Measurements from ENCODE around the gene KRTAP10-2.

The KRTAP10-2 gene

GRCh38 chr21:44539991-44540666 lies 11.2 kb downstream of the KRTAP10-2 start, which contains the start of gene KRTAP10-1:
Gene KRTAP10-1 (minus strand): TSS chr21:44540195. CDS start chr21:44540150, 45 bp downstream.
- DNase-seq (ENCODE audit: low spot score): no peak

- no peak for DNase-seq (ENCODE audit: low spot score)
Observed at GRCh38 chr21:44539046-44539445, 12.3 kb downstream of the KRTAP10-2 start.

- DNase-seq (ENCODE audit: low spot score): no peak
Observed at GRCh38 chr21:44537930-44538911, 13.1 kb downstream of the KRTAP10-2 start.

- DNase-seq (ENCODE audit: low spot score): no peak
Observed at GRCh38 chr21:44535963-44536362, 15.3 kb downstream of the KRTAP10-2 start.

- no peak for DNase-seq (ENCODE audit: low spot score)
Observed at GRCh38 chr21:44534688-44535087, 16.6 kb downstream of the KRTAP10-2 start.

GRCh38 chr21:44533891-44534627 lies 17.2 kb downstream of the KRTAP10-2 start:
- DNase-seq (ENCODE audit: low spot score): no peak

GRCh38 chr21:44533121-44533890 lies 18.0 kb downstream of the KRTAP10-2 start:
- no peak for DNase-seq (ENCODE audit: low spot score)

GRCh38 chr21:44532712-44533111 lies 18.6 kb downstream of the KRTAP10-2 start:
- no peak for DNase-seq (ENCODE audit: low spot score)

GRCh38 chr21:44531606-44532564 lies 19.4 kb downstream of the KRTAP10-2 start:
- no peak for DNase-seq (ENCODE audit: low spot score)

- DNase-seq (ENCODE audit: low spot score): no peak
Observed at GRCh38 chr21:44530903-44531605, 20.3 kb downstream of the KRTAP10-2 start.

- no peak for DNase-seq (ENCODE audit: low spot score)
Observed at GRCh38 chr21:44530221-44530902, 20.9 kb downstream of the KRTAP10-2 start.

- no peak for DNase-seq (ENCODE audit: low spot score)
Observed at GRCh38 chr21:44529503-44530125, 21.7 kb downstream of the KRTAP10-2 start.

- DNase-seq (ENCODE audit: low spot score): no peak
Observed at GRCh38 chr21:44529011-44529421, 22.3 kb downstream of the KRTAP10-2 start.

GRCh38 chr21:44528634-44528995 lies 22.7 kb downstream of the KRTAP10-2 start:
- DNase-seq (ENCODE audit: low spot score): no peak

GRCh38 chr21:44527983-44528633 lies 23.2 kb downstream of the KRTAP10-2 start:
- DNase-seq (ENCODE audit: low spot score): no peak

- DNase-seq (ENCODE audit: low spot score): no peak
Observed at GRCh38 chr21:44527156-44527982, 23.9 kb downstream of the KRTAP10-2 start.

All from pons (tissue), 1 donor.